T-helper 2 cell treated with Interferon-gamma antibody and Interleukin-4, amounts not matched to agents 100 ng/mL and 5 ng/mL, for 36 hours (primary cell): Measurements from ENCODE around the gene PABPC4L. TPM values are rescaled to one million over a fixed set of nuclear protein-coding genes. Genes with fewer than 3 reads are reported as not detected.
"Not testable (repeated sequence)": the region's sequence is repeated elsewhere in the genome, so short reads cannot be mapped to it uniquely, and the experiment has no call there.

Source experiments
- intact Hi-C: fragments of 100-400 bp; cut with micrococcal nuclease; formaldehyde crosslinking; loops from one replicate; pipeline ENCODE4 v1.15.1; 2023
- total RNA-seq: library from RNA; stranded (reverse); gene quantifications from 2 replicates; pipeline ENCODE4 v1.2.3, GENCODE V29; 2022

The PABPC4L gene
- not detected in 2 replicates for total RNA-seq

GRCh38 chr4:134201216-134202161 is at the start of gene PABPC4L:
PABPC4L (minus strand) TSS chr4:134201789; CDS start chr4:134201019, 770 bp downstream.
- intact Hi-C loops, result no loop called here

DNA sequence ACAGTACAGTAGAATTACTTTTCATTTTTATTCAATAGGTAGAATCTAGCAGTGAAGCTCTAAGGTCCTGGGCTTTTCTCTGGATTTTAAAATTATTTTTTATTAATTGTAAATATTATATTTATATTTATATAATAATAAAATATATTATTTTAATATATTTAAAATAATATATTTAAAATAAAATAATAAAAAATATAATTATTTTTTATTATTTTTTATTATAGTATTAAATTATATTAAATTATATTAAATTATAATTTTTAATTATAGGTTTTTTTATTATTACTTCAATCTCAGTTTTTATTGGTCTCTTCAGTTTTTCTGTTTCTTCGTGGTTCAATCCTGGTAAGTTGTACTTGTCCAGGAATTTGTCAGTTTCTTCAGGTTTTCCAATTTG is 49.7 kb upstream of the PABPC4L start:
- intact Hi-C loops, result no loop called here

DNA sequence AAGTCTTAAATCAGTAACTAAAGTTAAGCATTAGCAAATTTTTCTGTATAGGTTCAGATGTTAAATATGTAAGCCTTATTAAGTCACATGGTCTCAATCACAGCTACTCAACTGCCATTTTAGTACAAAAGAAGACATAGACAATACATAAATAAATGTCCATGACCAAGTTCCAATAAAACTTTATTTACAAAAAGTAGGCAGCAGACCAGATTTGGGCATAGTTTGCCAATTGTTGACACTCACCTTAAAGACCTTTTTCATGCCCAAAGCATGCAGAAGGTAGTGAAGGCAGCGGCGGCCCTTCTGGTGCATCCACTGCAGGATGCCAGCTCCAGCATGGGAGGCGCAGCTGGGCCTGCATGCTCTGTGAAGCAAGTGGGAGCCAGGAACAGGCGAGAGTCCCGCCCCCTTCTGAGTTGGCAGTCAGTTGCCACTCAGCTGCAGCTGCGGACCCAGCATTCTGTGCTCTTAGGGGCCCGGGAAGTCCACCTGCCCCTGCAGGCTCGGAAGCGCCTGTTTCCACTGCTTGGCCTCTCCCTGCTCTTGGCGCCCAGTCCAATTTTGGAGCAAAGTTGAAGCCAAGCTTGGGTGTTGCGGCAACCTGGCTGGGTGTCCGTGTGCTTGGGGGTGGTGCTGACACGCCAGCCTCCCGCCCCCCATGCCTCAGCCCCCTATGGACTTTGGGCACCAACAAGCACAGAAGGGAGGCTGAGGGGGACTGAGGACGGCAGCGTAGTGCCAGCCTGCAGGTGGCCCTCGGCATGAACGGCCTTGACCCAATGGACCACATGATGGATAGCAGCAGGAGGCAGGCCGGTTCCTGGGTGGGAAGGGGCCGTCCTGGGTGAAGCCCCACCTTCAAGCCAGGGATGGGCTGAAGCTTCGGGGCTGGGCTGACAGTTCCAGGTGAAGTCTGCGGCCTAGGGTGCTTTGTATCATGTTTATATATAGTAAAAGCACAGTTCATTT is 42.4 kb upstream of the PABPC4L start:
- intact Hi-C loops, result no loop called here

DNA sequence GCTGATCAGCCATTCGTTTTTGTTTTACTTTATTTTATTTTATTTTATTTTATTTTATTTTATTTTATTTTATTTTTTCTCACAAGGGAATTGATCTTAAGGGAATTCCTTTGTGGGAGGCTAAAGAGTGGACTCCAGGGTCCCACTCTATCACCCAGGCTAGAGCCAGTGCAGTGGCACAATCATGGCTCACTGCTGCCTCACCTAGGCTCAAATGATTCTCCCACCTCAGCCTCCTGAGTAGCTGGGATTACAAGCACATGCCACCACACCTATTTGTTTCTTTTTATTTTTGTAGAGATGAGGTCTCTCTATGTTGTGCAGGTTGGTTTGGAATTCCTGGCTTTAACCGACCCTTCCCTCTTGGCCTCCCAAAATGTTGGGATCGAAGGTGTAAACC is 17.5 kb upstream of the PABPC4L start:
- intact Hi-C loops, result no loop called here

DNA sequence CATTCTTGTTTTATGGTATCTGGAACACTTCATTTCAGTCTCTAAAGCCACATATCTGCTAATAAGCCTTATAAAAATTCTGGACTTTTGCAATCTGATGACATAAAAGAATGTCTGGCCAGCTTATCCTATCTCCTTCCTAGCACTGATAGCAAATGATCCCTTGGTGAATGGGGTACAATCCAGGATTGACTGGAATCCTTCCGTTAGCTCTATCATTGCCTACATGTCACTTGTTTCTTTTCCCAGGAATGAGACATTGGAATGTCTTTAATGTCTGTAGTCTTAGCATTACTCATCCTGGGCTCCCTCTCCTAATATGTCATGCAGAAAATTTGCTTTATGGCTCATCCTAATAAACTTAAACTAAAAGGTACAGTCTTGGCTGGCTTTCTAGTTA is 14.8 kb upstream of the PABPC4L start:
- intact Hi-C loops, result no loop called here

- intact Hi-C loops, result no loop called here
Measured at GRCh38 chr4:134215620-134216344, 14.2 kb upstream of the PABPC4L start.

DNA sequence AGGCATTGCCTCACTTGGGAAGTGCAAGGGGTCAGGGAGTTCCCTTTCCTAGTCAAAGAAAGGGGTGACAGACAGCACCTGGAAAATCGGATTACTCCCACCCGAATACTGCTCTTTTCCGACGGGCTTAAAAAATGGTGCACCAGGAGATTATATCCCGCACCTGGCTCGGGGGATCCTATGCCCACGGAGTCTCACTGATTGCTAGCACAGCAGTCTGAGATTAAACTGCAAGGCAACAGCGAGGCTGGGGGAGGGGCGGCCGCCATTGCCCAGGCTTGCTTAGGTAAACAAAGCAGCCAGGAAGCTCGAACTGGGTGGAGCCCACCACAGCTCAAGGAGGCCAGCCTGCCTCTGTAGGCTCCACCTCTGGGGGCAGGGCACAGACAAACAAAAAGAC is 6.4 kb upstream of the PABPC4L start:
- intact Hi-C loops, result not testable (repeated sequence)

DNA sequence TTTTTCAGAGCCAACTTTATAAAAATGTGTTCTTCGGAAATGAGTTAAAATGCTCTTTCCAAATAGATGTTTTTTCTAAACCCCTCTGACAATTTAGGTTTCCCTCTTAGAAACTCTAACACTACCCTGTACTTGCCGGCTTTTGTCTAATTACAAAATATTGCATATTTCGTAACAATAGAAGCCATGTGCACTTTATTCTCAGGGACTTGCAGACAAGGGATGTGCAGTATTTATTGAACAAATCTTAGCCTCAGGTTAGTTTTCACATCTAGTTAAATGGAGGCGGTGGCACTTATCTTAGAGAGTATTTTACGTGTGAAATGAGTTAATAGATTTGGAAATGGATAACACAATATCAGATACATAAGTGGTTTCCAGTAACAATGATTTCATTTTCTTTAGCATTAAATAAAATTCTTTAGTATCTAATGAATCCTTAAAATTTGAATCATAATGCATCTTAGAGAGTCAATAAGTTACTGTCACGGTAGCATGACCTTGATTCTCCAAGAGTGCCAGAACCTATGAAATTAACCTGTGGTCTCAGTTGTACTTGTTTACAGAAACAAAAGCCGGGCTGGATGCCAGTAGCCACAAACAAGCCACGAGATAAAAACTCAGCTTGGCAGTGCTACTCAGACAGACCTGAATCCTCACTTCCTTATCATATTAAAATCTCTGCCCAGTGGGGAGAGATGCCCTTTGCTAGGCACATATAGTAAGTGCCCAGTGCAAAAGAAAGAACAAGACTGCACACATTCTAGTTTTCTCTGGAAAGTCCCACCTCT is 772 bp upstream of the PABPC4L start:
- intact Hi-C loops, result no loop called here

GRCh38 chr4:134200811-134201215 is 776 bp downstream of the PABPC4L start:
- intact Hi-C loops, result no loop called here

- intact Hi-C loops, result no loop called here
Measured at GRCh38 chr4:134189949-134190348, 11.6 kb downstream of the PABPC4L start.

DNA sequence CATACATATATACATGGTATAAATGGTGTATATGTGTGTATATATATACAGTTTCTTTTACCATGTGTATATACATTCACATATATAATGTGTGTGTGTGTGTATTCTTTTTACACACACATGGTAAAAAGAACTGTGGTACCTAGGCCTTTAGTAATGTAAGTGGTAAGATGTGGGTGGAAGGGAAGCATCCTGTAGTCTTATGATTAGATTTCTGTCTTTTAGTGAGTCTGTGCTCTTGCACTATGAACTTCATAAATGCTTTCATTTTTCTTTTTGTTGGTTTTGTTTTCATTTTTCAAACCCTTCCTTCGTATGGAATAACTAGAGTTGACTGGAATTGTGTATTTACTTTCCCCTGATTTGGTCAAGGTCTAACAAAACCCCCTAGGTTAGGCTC is 12.1 kb downstream of the PABPC4L start:
- intact Hi-C loops, result no loop called here

GRCh38 chr4:134178706-134179105 is 22.9 kb downstream of the PABPC4L start:
- intact Hi-C loops, result no loop called here

DNA sequence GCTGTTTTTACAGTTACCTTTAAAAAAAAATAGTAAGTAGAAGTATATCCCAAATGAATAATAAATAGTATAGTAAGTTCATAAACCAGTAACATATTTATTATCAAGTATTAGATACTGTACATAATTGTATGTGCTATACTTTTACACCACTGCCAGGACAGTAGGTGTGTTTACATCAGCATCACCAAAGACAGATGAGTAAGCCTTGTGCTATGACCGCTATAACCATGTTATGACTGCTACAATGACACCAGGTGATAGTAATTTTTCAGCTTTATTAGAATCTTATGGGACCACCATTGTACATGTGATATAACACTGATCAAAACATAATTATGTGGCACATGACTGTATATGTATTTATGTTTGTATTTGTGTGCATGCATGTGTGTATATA is 27.3 kb downstream of the PABPC4L start:
- intact Hi-C loops, result no loop called here

DNA sequence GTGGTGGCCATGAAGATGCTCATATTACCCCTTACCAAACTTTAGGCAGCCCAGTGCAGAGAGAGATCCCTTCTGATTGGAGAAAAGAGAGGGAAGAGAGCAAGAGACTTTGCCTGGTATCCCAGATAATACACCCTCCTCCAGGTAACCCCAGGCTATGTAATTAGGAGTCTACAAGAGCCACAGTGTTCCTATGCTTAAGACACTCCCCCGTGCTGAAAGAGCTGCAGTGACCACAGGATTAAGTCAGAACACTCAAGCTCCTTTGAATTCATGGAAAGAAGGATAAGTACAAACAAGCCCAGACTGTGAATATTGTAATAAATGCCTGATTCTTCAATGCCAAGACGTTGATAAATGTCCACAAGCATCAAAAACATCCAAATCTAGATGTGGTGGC is 41.4 kb downstream of the PABPC4L start:
- intact Hi-C loops, result no loop called here

DNA sequence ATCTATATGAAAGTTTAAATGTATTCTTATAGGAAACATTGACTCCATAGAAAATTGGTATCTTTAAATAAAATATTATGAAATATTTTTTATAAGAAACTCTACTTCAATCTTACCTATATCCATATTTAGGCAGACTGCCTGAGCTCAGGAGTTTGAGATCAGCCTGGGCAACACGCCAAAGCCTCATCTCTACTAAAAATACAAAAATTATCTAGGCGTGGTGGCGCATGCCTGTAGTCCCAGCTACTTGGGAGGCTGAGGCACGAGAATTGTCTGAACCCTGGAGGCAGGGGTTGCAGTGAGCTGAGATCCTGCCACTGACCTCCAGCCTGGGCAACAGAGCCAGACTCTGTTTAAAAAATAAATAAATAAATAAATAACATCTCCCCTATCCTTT is 47.5 kb downstream of the PABPC4L start:
- intact Hi-C loops, result no loop called here

DNA sequence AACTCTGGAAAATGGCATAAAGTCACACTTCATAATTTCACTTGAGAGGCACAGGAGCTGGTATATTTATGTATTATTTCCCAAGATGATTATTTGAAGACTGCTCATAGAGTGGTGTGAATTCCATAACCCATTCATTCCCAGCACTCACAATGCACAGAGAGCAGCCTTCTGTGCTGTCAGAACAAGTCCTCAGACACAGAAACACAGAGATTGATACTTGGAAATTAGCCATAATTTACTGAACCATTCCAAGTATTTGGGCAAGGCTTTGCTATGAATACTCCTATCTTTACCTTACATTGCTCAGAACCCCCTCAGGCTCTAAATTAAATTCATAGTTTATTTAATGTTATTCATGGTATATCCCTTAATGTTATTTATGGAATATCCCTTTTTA is 53.6 kb downstream of the PABPC4L start:
- intact Hi-C loops, result no loop called here
